HUDEP-2 (cell line): ENCODE results near the gene ARHGEF4.

Experiments used
- DNase-seq, 76 experiments: peaks; one replicate each; lab custom pipeline; 2025; ENCODE audit not compliant: unreplicated experiment in 76 of 76; lab: John Stamatoyannopoulos, UW

Gene ARHGEF4

DNA sequence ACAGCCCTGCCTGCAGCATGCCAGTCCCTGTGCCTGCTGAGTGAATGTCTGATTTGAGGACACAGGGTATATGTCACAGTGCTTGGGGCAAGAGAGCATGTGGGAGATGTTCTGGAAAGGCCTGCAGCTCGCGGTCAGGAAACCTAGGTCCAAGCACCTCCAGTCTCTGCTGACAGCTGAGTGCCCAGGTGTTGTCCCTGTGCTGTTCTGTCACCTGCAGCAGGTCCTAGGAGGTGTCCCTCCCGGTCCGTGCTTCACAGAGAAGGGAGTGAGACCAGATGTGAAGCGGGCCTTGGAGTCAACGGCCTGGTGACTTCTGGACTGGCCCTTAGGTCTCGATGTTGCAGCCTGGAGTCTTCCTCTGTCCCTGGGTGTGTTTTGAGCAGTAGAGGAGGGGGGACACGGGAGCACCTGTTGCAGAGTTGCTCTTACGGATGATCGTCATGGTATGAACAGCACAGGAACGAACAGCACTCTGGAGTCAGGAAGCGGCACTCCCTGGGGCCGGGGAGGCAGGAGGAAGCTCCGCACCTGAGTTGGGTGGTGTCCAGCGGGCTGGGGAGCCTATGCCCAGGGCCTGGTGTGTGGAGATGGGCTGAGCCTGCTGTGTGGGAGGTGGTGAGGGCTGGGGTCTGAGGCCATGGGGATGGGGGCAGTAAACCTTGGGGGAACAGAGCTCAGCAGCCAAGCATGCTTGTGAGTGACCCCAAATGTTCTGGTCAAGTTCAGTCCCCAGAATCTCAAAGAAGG, 21.6 kb upstream of the ARHGEF4 start:
- no peak for DNase-seq

DNA sequence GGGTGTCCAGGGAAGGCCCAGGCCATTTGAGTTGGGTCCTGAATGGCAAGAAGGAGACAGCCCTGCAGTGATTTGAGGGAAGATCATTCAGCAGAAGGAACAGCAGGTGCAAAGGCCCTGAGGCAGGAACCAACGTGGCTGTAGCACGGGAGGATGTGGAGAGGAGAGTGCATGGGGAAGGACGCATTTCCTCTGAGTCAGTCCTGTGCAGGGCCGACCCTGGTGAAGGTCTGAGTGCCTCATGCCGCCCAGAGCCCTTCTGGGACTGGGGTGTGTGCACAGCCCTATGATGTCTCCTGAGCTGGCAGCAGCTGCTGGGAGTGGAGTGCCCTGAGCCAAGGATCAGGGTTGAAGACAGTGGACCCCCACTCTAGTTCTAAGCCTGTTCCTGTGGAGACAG, 17.9 kb upstream of the ARHGEF4 start:
- no peak for DNase-seq

DNA sequence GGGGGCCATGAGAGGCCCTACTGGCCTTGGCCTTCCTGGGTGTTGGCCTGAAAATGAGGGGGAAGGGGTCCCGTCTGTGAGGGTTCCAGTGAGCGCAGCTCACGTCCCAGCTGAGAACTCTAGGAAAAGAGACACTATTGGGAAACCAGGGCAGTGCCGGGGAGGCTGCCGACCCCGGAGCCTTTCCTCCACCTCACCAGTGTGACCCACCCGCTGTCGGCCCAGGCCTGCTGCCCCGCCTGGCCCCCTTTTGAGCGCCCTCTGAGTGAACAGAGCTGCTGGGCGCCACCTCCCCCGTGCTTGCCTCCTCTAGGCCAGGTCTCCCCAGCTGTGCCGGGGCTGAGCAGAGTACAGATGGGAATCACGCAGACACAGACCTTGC, 17.5 kb upstream of the ARHGEF4 start:
- DNase-seq = no peak

DNA sequence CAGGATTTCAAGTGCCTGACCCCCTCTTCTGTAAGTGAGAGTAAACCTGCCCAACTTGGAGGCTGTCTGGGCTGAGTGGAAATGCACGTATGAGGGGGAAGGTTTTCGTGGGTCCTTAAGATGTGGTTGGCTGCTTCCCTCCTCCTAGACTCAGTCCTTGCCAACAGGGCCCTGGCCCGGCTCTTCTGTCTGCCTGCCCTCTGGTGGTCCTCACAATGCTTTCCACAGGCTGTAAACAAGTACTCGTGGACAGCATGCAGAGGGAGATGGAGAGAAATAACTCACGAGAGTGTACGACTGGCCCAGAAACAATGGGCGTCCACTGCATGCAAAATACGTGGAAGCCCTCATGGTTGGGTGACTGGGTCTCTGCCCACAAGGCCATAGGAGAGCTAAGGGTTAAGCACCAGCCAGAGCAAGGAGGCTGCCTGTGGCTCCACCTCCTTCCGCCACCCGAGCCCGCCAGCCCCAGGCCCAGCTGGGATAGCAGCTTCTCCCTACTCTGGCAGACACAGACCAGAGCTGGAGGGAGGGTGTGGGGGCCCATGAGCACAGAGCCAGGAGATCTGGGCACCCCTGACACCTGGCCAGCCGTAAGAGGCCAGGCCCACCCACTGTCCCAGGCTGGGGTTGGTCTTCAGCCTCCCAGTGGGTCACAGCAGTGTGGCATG, 17.0 kb upstream of the ARHGEF4 start:
- DNase-seq = no peak

DNA sequence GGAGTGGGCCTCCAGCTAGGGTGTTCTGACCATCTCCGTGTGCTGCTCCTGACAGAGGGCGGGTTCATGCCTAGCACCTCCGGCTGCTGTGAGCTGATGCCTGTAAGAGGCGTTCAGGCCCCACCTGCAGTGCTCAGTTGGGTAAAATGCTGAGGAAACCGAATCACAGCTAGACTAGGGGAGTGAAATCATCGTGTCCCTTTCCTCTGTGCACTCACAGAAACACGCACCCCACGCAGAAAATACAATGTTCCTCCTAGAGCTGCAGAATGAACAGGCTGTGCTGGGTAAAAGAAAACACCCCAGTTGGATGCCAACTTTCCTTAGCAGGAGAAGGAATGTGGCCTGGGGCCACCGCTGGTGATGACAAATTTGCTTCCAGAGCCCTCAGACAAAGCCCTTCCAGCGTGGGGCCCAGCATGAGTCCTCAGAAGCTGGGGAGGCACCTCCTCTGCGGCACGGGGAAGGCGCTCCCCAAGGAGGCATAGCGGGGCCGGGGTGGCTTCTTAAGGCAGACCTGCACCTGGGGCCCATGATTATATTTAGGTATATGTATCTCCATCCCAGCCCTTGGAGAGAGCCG, 16.3 kb upstream of the ARHGEF4 start:
- DNase-seq = no peak

GRCh38 chr2:130821867-130822266, 14.8 kb upstream of the ARHGEF4 start:
- no peak for DNase-seq

DNA sequence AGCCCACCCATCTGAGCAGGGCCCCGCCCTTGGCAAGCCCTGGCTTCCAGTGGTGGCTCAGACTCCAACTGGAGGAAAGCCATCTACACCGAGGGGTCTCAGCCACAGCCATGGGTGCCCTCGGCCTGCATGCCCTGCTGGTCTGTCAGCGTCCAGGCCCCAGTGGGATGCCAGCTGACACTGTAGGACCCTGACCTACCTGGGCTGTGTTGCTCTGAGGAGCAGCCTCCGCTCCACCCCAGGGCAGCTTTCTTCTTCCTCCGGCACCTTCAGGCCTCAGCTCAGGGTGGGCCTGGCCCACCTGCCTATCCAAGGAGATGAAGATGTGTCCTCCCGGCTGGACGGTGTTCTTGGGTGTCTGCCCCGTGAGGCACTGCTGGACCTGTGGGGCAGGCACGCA, 13.9 kb upstream of the ARHGEF4 start:
- no peak for DNase-seq

DNA sequence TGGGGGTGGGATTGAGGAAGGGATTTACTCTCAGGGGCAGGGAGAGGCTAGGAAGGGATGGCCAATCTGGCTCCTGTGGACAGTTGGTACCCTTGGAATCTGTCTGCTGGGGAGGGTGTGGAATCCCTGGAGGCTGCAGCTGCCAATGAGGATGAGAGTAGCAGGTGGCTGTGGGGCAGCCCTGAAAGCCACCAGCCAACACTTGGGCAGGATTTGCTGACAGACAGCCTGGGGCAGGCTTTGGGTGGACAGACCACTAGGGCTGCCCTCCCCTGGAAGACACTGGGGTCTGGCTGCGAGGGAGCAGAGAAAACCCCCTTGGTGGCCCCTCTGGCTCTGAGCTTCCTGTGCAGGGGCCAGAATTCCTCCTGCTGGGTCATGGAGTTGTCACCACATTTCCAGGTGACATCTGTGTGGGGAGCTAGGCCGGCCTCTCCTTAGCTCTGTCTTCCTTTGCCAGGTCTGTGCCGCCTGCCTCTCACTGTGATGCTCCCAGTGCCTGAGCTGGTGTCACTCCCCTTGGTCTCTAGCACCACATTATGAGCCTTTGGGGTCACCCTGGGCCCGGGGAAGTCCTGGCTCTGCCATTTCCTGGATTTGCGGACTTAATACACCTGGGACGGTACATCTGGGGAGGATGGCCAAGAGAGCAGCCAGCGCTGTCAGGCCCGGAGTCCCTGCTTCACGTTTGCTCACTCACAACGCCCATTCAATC, 13.4 kb upstream of the ARHGEF4 start:
- no peak for DNase-seq

DNA sequence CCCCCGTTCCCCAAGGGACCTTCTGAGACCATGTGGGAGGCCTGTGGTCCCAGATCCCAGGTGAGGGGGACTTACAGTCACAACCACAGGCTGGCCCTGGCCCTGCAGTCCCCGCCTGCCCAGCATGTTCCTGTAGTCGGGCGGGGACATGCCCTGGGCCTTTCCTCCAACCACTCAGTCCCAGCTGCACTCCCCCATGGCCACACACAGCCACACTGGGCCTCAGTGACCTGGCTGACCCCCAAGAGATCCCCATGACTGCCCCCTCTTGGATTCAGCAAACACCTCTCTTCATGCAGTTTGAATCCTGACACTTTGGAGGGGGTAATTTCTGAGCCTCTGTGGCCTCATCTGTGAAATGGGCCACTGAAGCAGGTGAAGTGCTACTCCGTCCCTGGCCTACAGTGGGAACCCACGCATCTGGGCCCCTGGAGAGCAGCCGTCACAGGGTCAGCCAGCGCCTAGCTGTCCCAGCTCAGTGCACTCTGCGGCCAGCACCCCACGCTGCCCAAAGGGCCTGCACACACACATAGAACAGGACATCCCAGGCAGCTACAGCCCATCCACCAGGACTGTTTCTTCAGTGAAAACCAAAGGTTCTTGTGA, 12.7 kb upstream of the ARHGEF4 start:
- DNase-seq = no peak

DNA sequence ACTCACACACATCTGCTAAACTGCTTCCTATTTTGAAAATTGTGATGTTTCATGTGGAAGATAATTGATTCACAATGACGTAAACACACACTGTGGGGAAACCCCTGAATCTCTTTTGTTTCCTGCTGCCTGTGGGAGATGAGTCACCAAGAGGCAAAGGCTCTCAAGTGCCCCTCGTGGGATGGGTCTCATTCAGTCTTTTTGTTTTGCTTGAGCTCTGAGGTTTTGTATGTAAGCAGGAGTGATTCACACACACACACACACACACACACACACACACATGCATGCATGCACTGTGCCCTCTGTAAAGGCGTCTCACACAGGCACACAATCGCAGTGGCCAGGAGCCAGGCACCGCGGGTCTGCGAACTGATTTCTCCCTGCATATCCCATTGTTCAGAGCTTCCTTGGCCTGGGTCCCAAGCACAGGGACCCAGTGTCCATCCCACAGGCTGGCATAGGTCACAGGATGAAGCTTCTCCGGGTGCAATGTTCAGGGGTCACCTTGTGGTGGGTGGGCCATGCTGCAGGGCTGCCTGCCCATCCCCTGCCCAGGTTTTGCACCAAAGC, 12.1 kb upstream of the ARHGEF4 start:
- DNase-seq = no peak

DNA sequence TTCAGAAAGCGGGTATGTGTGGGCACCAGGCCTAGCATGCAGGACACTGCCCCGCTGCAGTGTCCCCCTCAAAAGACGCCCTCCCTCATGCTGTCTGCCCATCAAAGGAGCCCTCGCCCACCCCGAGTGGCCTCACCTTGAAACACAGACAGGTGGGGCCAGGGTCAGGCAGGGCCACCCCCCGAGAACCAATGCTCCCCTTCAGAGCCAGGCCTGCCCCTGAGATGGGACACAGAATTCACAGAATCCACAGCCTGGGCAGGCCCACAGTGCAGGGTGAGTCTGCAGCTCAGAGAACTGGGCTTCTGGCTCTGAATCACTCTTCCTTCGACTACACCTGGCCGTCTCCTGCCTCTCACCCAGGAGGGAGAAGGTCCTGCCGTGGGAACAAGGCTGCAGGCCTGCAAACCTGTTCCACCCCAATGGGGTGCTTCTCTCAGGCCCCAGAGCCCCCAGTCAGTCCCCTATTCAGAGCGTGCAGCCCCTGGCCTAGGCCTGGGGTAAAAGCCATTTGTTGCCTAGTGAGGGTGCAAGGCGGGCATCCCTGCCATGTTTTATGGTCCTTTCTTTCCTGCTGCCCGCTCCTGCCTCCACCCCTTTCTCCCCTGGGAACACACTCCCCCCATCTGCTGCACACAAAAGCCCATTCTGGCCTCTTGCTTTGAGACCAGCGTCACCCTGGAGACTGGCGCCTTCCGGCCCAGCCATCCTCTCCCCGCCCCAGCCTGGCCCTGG, 11.3 kb upstream of the ARHGEF4 start:
- no peak for DNase-seq

DNA sequence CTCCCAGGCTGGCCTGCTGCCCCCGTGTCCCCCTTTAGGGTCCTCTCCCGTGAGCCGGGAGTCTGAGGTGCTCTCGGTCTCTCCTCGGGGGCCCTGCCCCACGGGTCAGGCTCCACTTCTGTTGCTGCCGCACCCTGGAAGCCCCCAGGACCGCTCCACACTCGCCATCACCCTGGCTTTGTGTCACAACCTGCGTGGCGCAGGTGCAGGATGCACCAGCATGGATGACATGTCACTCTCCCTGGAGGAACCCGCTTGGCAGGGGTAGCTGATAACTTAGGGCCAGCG, 10.8 kb upstream of the ARHGEF4 start:
- no peak for DNase-seq

- no peak for DNase-seq
Observed at GRCh38 chr2:130826419-130826818, 10.3 kb upstream of the ARHGEF4 start.

DNA sequence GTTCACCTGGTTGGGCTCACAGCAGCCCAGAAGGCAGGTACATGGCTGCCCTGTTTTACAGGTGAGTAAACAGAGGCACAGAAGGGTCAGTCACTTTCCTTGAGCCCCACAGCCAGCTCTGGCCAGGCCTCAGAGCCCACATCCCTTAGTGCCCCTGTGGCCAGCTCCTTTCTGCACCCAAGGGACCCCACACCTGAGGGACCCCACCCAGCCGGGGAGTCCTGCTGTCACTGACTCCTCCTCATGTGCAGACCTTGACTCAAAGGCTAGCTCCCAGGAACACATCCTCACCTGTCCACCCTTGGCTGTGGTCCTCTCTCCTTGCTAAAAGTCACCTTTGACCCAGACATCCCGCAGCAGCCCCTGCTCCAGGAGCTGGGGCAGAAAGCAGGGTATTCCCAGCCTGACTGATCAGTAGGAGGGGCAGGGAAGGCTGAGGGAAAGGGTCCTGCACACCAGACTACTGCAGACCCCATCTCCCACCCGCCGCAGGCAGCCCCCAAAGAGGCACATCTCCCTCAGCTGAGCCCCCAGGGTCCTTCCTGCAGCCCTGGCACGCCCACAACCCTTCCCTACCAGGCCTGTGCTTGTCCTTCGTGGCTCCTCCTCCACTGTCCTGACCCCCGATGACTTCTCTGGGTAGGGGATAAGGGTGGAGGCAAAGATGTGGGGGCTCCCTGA, 9.8 kb upstream of the ARHGEF4 start:
- no peak for DNase-seq

DNA sequence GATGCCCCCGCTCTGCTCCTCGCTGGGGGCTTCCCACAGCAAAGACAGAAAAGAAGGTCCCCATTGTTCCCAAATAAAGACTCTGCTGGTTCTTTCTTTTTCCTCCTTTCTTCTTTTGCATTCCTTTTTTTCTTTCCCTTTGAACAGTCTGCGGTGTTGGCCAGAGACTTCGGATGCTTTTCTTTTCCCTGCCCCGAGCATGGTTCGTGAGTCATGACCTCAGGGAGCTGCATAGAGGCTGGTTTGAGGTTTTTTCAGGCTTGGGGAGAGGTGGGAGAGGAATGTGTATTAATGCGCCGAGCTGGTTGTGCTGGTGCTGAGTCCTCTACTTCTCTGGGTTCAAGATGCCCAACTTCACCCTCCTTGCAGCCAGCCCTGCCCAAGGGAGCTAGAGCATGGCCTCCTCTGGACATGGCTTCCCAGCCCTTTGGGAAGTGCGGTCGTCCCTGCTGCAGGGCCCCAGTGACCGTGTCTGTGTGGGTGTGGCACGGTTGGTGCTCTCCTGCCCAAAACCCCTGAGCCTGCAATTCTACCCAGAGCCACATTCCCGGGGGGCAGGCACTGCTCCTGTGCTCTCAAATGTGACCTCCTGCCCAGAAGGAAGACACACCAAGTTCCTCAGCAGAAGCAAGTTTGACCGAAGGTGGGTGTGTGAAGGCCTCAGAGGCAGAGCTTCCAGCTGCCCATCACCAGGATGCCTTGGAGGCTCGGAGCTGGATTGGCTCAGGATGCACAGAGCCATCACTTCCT, 9.0 kb upstream of the ARHGEF4 start:
- DNase-seq = no peak

GRCh38 chr2:130828461-130828860, 8.3 kb upstream of the ARHGEF4 start:
- no peak for DNase-seq

DNA sequence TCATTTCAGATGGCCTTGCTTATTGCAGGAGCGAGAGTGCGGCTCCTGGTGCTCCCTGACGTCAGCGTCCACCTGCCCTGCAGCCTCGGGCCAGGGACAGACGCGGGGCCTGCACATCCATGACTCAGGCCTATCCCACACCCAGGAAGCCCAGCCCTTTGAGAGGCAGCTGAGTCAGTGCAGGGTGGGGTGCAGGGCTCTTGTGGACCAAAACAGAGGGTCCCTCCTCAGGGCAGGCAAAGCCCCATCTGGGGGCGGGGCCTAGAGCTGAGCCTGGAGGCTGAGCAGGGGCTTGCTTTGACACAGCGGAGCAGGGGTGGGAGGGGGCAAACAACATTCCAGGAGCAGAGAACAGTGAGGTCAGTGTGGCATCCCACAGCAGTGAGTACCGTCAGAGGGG, 7.7 kb upstream of the ARHGEF4 start:
- no peak for DNase-seq

DNA sequence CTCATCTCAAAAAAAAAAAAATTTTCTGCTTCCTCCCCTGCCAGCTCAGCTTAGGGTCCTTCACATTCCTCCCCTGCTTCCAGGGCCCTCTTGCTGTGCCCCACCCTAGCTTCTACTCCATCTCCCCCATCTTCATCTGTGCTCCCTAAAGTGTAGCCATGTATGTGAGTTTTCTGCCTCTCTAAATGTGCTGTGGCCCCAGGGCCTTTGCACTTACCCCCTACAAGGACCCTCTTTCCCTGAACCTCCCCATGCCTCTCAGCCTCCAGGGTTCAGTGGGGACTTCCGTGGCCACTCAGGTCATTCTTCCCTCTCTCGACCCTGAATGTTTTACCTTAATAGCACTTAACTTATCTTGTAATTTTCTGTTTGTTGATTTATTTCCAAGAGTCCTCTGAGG, 6.2 kb upstream of the ARHGEF4 start:
- DNase-seq = no peak

GRCh38 chr2:130831356-130831755, 5.4 kb upstream of the ARHGEF4 start:
- no peak for DNase-seq
